ENCODE measurements around the gene SOX5. TPM values are rescaled to one million over a fixed set of nuclear protein-coding genes. Genes with fewer than 3 reads are reported as not detected.

The SOX5 gene
- total RNA-seq, 1 donor from 2014 or later: 20.1 TPM

DNA sequence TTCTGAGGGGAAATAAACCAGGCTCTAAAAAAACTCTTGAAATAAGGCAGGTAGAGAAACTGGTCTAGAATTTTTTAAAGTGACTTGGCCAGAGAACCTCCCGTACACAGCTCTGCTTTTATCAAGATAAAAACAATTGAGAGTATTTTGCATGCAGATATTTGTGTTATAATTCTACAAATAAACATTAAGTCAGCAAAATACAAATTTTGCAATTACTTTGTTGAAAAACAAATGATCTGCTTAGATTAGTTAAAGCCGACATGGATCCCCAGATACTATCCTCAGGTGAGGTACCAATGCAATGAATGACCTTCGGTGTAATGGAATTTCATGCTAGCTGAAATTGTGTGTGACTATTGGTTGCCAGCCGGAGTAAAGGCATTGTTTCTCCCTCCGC, 197.2 kb downstream of the SOX5 start:
- H3K27ac ChIP-seq: no peak overlapping the region
- no peak overlapping the region for H3K4me3 ChIP-seq
- intact Hi-C loops (cut with DNase I): no loop called here
- DNase-seq: no peak
- H3K9me3 ChIP-seq: no peaks in the 10 kb centered on the region
- no peaks in the 10 kb centered on the region for H3K27me3 ChIP-seq
- ATAC-seq: no peak
- TF ChIP-seq, protein P1, sequence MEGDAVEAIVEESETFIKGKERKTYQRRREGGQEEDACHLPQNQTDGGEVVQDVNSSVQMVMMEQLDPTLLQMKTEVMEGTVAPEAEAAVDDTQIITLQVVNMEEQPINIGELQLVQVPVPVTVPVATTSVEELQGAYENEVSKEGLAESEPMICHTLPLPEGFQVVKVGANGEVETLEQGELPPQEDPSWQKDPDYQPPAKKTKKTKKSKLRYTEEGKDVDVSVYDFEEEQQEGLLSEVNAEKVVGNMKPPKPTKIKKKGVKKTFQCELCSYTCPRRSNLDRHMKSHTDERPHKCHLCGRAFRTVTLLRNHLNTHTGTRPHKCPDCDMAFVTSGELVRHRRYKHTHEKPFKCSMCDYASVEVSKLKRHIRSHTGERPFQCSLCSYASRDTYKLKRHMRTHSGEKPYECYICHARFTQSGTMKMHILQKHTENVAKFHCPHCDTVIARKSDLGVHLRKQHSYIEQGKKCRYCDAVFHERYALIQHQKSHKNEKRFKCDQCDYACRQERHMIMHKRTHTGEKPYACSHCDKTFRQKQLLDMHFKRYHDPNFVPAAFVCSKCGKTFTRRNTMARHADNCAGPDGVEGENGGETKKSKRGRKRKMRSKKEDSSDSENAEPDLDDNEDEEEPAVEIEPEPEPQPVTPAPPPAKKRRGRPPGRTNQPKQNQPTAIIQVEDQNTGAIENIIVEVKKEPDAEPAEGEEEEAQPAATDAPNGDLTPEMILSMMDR (IDR thresholded peaks at IDR 0.05): no peak
- no peaks in the 10 kb centered on the region for H3K36me3 ChIP-seq
- no peaks in the 10 kb centered on the region for H3K4me1 ChIP-seq

DNA sequence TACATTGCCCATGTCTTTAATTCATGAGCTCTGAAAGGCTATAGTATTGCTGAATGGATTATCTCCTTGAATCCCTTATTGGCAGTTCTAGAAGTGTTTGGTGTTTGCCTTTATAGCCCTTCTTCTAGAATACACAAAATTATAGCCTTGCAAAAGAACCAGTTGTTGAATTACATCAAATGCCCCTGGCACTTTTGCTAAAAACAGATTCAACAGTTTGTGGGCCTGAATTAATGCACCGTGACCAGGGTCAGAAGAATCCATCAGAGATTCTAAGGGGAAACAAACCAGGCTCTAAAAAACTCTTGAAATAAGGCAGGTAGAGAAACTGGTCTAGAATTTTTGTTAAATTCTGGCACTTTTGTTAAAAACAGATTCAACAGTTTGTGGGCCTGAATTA, 197.8 kb downstream of the SOX5 start:
- intact Hi-C loops (cut with DNase I): no loop called here
- ATAC-seq (no peak), DNase-seq (no peak)
- H3K4me3 ChIP-seq: no peak overlapping the region
- no peaks in the 10 kb centered on the region for H3K36me3 ChIP-seq
- no peaks in the 10 kb centered on the region for H3K9me3 ChIP-seq
- TF ChIP-seq, protein P1 (IDR thresholded peaks at IDR 0.05): no peak
- H3K4me1 ChIP-seq: no peaks in the 10 kb centered on the region
- H3K27ac ChIP-seq: no peak overlapping the region
- no peaks in the 10 kb centered on the region for H3K27me3 ChIP-seq

DNA sequence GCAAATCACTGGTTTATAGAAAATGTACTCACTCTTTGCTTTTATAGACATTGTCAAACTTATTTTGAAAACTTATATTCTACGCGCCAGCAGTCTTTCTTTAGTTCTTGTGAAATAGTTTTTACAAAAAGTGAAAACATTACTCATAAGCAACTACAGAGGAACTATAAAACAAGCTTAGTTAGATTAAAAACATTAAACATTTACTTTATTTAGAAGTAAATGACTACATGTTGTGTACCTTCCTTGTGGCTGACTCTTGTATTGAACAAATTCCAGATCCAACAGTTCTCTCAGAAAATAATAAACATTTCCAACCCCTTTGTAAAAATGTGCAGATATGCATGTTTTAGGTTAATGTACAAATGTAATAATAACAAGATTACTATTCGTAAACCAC, 198.5 kb downstream of the SOX5 start:
- ATAC-seq: no peak
- intact Hi-C loops (cut with DNase I): no loop called here

DNA sequence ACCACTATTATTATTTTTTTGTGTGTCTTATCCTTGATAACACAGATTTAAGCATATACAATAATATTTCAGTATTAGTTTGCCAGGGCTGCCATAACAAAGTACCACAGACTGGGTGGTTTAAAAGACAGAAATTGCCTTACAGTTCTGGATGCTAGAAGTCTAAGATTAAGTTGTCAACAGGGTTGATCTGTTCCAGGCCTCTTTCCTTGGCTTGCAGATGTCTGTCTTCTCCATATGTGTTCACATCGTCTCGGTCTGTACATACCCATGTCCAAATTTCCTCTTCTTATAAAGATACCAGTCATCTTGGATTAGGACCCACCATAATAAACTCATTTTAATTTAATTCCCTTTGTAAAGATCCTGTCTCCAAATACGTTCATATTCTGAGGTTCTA, 204.8 kb downstream of the SOX5 start:
- H3K36me3 ChIP-seq: no peaks in the 10 kb centered on the region
- no peaks in the 10 kb centered on the region for H3K27me3 ChIP-seq
- H3K4me1 ChIP-seq: no peaks in the 10 kb centered on the region
- no peaks in the 10 kb centered on the region for H3K9me3 ChIP-seq
- DNase-seq: no peak
- intact Hi-C loops (cut with DNase I): no loop called here
- ATAC-seq: no peak
- H3K27ac ChIP-seq: no peak overlapping the region
- TF ChIP-seq, protein P1 (IDR thresholded peaks at IDR 0.05): no peak
- H3K4me3 ChIP-seq: no peak overlapping the region

More for the DNA sequence above, 198.5 kb downstream of the SOX5 start:
- H3K27ac ChIP-seq: no peak overlapping the region
- no peak for DNase-seq
- no peaks in the 10 kb centered on the region for H3K4me1 ChIP-seq
- TF ChIP-seq, protein P1 (IDR thresholded peaks at IDR 0.05): no peak
- H3K9me3 ChIP-seq: no peaks in the 10 kb centered on the region
- H3K4me3 ChIP-seq: no peak overlapping the region
- H3K27me3 ChIP-seq: no peaks in the 10 kb centered on the region
- H3K36me3 ChIP-seq: no peaks in the 10 kb centered on the region

DNA sequence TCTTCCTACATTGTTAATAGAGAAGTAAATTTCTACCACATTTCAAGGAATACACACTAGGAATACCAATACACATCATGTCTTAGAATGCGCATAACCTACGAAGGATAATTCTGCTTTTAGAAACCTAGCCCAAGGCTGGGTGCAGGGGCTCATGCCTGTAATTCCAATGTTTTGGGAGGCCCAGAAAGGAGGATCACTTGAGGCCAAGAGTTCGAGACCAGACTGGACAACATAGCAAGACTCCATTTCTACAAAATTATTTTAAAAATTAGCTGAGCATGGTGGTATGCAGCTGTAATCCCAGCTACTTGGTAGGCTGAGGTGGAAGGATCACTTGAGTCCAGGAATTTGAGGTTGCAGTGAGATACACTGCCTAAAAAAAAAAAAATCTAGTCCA, 206.9 kb downstream of the SOX5 start:
- Histone ChIP-seq H3K9me3 (no peaks in the 10 kb centered on the region), H3K4me3 (no peak overlapping the region), H3K36me3 (no peaks in the 10 kb centered on the region), H3K27ac (no peak overlapping the region), H3K4me1 (no peaks in the 10 kb centered on the region), H3K27me3 (no peaks in the 10 kb centered on the region)
- TF ChIP-seq, protein P1 (IDR thresholded peaks at IDR 0.05): no peak
- intact Hi-C loops (cut with DNase I): no loop called here
- DNase-seq (no peak), ATAC-seq (no peak)

DNA sequence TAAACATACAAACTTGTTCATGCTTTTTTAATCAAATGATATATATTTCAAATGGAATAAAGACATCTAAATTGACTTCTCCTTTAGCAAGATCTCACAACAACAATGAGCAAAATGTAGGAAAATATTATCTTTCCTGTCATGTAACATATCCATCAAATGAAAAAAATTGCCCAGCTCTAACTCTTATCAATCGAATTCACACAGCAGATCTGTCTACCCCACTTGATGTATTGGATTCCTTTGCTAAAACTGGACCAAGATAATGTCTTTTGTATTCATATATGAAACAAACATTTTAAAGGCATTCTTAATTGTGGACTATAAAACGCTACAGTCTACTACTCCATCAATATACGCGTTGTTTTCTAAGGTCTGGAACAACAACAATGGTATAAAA, 218.0 kb downstream of the SOX5 start:
- no peak overlapping the region for H3K4me3 ChIP-seq
- H3K9me3 ChIP-seq: no peaks in the 10 kb centered on the region
- H3K27ac ChIP-seq: no peak overlapping the region
- intact Hi-C loops (cut with DNase I): no loop called here
- TF ChIP-seq, protein P1 (IDR thresholded peaks at IDR 0.05): no peak
- DNase-seq (no peak), ATAC-seq (no peak)
- no peaks in the 10 kb centered on the region for H3K27me3 ChIP-seq
- no peaks in the 10 kb centered on the region for H3K36me3 ChIP-seq
- no peaks in the 10 kb centered on the region for H3K4me1 ChIP-seq

All from upper lobe of right lung (tissue), 1 donor.